Fibroblast of lung (primary cell): ENCODE results near the gene AGTR1. TPM values are rescaled to one million over a fixed set of nuclear protein-coding genes. Genes with fewer than 3 reads are reported as not detected.
A peak's percentile ranks its signal among the peaks of the same experiment; 100 is the strongest.

Source experiments
- DNase-seq, 2 donors: peaks; one replicate each; pipeline versions ENCODE4 v3.0.0 to v3.0.0-alpha.2; 2010; ENCODE audit warnings: low read depth in 2 of 2
- H2AFZ ChIP-seq: 2 replicates; pipeline ENCODE4 v1.5.1; 2012; ENCODE audit warnings: low read length, control low read depth, inconsistent platforms
- H3K27ac ChIP-seq: 2 replicates; pipeline ENCODE4 v1.5.1; 2011; ENCODE audit warnings: low read length, control low read depth; ENCODE audit not compliant: insufficient read depth
- H3K27me3 ChIP-seq: 2 replicates; pipeline ENCODE4 v1.5.1; 2011; ENCODE audit warnings: mild to moderate bottlenecking, low read length; ENCODE audit not compliant: control insufficient read depth, insufficient read depth
- H3K36me3 ChIP-seq: 2 replicates; pipeline ENCODE4 v1.5.1; 2011; ENCODE audit warnings: low read length; ENCODE audit not compliant: control insufficient read depth, insufficient read depth
- H3K4me1 ChIP-seq: 2 replicates; pipeline ENCODE4 v1.5.1; 2011; ENCODE audit warnings: low read length; ENCODE audit not compliant: control insufficient read depth, insufficient read depth; ENCODE audit errors: extremely low read depth
- H3K4me2 ChIP-seq: 2 replicates; pipeline ENCODE4 v1.5.1; 2011; ENCODE audit warnings: low read length, control low read depth; ENCODE audit not compliant: insufficient read depth; ENCODE audit errors: extremely low read depth
- H3K4me3 ChIP-seq, 4 experiments: fragments of 200-600 bp in 1 of 4; sonication (generic) in 1 of 4; replicated peaks in 1 of 4; 2 replicates each; pipeline ENCODE4 v1.5.1; 2011 to 2016; ENCODE audit warnings: low read length in 4 of 4, low read depth in 3 of 4, mild to moderate bottlenecking in 3 of 4, control low read depth in 2 of 4, inconsistent platforms in 1 of 4, mixed read lengths in 1 of 4; ENCODE audit not compliant: insufficient read depth in 1 of 4; ENCODE audit errors: control extremely low read depth in 1 of 4
- H3K79me2 ChIP-seq: 2 replicates; pipeline ENCODE4 v1.5.1; 2012; ENCODE audit warnings: mild to moderate bottlenecking, low read length, inconsistent platforms; ENCODE audit not compliant: control insufficient read depth, insufficient read depth
- H3K9ac ChIP-seq: 2 replicates; pipeline ENCODE4 v1.5.1; 2011; ENCODE audit warnings: mild to moderate bottlenecking, low read length, control low read depth; ENCODE audit not compliant: insufficient read depth
- H3K9me3 ChIP-seq: 2 replicates; pipeline ENCODE4 v1.5.1; 2012; ENCODE audit warnings: low read depth, low read length; ENCODE audit not compliant: control insufficient read depth, insufficient read depth
- H4K20me1 ChIP-seq: 2 replicates; pipeline ENCODE4 v1.5.1; 2011; ENCODE audit warnings: low read length; ENCODE audit not compliant: control insufficient read depth, insufficient read depth; ENCODE audit errors: extremely low read depth
- EZH2 ChIP-seq: IDR thresholded peaks from 2 replicates; pipeline ENCODE4 v1.5.1; 2012; ENCODE audit warnings: low read length, control low read depth, mild to moderate bottlenecking; ENCODE audit errors: missing control alignments
- polyA plus RNA-seq, 2 donors: library from polyadenylated mRNA; depleted of rRNA in 1 of 2; stranded (reverse) in 1 of 2; unstranded in 1 of 2; fragments of >200 nt; gene quantifications; 2 replicates each; pipeline ENCODE4 v1.2.1, GENCODE V29; 2011 to 2012; ENCODE audit warnings: missing spikeins in 1 of 2
- total RNA-seq: library from RNA; depleted of rRNA; stranded (reverse); fragments of >200 nt; gene quantifications from 2 replicates; pipeline ENCODE4 v1.2.1, GENCODE V29; 2014
- TF ChIP-seq, protein P1 (sequence below), 2 donors: IDR thresholded peaks in 1 of 2; conservative IDR thresholded peaks in 1 of 2; 1 replicate in 1 of 2; 2 replicates in 1 of 2; pipeline ENCODE4 v1.5.1; 2011 to 2012; ENCODE audit warnings: low read length in 2 of 2, control low read depth in 1 of 2, inconsistent platforms in 1 of 2, low read depth in 1 of 2, mild to moderate bottlenecking in 1 of 2

AGTR1 gene
- total and polyA plus RNA-seq, 2 donors (not counting 1 experiment from before 2014, with no cell fraction given) = 1.2 to 3.9 TPM

DNA sequence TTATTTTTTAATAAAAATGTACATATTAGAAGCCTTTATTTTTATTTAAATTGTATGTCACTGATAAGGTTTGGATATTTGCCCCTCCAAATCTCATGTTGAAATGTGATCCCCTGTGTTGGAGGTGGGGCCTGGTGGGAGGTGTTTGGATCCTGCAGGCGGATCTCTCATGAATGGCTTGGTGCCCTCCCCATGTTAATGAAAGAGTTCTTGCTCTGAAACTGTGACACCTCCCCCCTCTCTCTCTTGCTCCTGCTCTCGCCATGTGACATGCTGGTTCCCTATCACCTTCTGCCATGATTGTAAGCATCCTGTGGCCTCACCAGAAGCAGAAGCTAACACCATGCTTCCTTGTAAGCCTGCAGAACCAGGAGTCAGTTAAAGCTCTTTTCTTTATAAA lies 13.0 kb downstream of the AGTR1 start:
- Histone ChIP-seq H3K4me3 (no peak overlapping the region), H3K9me3 (no peaks in the 10 kb centered on the region), H3K27ac (no peak overlapping the region), H4K20me1 (no peaks in the 10 kb centered on the region), H3K4me2 (no peak overlapping the region), H3K4me1 (peaks cover 3% of the 10 kb centered on the region), H3K79me2 (no peaks in the 10 kb centered on the region), H3K36me3 (no peaks in the 10 kb centered on the region), H3K9ac (no peak overlapping the region), H3K27me3 (no peaks in the 10 kb centered on the region), H2AFZ (no peak overlapping the region)
- TF ChIP-seq EZH2 = no peak
- TF ChIP-seq, protein P1, sequence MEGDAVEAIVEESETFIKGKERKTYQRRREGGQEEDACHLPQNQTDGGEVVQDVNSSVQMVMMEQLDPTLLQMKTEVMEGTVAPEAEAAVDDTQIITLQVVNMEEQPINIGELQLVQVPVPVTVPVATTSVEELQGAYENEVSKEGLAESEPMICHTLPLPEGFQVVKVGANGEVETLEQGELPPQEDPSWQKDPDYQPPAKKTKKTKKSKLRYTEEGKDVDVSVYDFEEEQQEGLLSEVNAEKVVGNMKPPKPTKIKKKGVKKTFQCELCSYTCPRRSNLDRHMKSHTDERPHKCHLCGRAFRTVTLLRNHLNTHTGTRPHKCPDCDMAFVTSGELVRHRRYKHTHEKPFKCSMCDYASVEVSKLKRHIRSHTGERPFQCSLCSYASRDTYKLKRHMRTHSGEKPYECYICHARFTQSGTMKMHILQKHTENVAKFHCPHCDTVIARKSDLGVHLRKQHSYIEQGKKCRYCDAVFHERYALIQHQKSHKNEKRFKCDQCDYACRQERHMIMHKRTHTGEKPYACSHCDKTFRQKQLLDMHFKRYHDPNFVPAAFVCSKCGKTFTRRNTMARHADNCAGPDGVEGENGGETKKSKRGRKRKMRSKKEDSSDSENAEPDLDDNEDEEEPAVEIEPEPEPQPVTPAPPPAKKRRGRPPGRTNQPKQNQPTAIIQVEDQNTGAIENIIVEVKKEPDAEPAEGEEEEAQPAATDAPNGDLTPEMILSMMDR (conservative IDR thresholded peaks at IDR 0.05 in 1 of 2, IDR thresholded peaks at IDR 0.05 in 1 of 2; ENCODE audit: low read depth in 1 of 2, low read length in 2 of 2) = no peak
- DNase-seq = no peak

DNA sequence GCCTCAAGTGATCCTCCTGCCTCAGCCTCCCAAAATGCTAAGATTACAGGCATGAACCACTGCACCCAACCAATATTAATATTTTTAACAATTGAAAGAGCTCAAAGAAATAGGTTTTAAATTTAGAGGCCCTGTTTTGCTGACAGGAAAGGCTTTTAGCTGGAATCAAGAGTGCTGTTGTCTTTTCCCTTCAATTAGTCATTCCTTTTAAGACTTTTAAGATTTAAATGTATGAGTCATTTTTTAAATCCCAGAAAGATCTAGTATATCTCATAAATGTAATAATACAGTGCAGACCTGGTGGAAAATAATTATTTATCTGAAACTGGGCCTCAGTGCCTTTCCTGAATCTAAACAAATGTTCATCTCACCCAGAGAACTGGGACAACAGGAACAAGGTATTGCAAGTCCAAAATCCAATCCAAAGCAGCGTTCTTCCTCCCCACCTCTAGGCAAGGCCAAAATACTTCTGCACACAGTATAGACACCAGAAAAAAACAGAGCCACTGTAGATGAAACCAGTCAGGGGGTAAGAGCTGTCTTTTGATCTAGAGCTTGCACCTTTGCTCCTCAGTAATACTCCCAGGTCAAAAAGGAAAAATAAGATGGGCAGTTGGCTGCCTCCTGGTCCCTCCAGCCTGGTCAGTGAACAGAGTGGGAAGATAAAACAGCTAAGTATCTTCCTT lies 14.4 kb downstream of the AGTR1 start:
- H4K20me1 ChIP-seq = no peaks in the 10 kb centered on the region
- TF ChIP-seq EZH2 = no peak
- TF ChIP-seq, protein P1 (conservative IDR thresholded peaks at IDR 0.05 in 1 of 2, IDR thresholded peaks at IDR 0.05 in 1 of 2; ENCODE audit: low read depth in 1 of 2, low read length in 2 of 2) = no peak
- no peak overlapping the region for H3K4me3 ChIP-seq
- DNase-seq = peak in 1 of 2 donors; percentile 41
- H2AFZ ChIP-seq = no peak overlapping the region
- no peaks in the 10 kb centered on the region for H3K27me3 ChIP-seq
- no peaks in the 10 kb centered on the region for H3K36me3 ChIP-seq
- no peak overlapping the region for H3K27ac ChIP-seq
- H3K9me3 ChIP-seq = no peaks in the 10 kb centered on the region
- H3K79me2 ChIP-seq = no peaks in the 10 kb centered on the region
- no peak overlapping the region for H3K4me2 ChIP-seq
- peaks cover 3% of the 10 kb centered on the region for H3K4me1 ChIP-seq
- H3K9ac ChIP-seq = no peak overlapping the region

DNA sequence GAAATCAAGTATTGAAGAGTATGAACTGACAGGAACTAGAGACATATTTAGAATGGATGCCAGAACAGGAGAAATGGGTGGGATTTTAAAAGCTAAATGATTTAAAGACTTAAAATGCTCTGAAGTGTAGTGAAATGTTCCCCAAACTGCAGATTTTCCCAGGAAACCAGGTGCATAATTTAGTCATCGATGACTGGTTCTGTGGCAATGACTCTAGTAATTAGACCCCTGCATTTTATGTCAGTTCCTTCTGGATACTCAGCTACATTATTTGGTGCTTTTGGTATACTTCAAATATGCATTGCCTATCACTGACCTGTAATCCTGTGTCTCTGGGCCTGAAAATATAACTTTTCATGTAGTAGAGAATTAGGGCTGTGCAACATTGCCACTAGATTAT lies 16.8 kb downstream of the AGTR1 start:
- no peak for TF ChIP-seq EZH2
- TF ChIP-seq, protein P1 (conservative IDR thresholded peaks at IDR 0.05 in 1 of 2, IDR thresholded peaks at IDR 0.05 in 1 of 2; ENCODE audit: low read depth in 1 of 2, low read length in 2 of 2) = no peak
- H3K4me1 ChIP-seq = peaks cover 3% of the 10 kb centered on the region
- H2AFZ ChIP-seq = no peak overlapping the region
- no peak for DNase-seq
- no peaks in the 10 kb centered on the region for H3K36me3 ChIP-seq
- no peaks in the 10 kb centered on the region for H4K20me1 ChIP-seq
- H3K9me3 ChIP-seq = no peaks in the 10 kb centered on the region
- no peak overlapping the region for H3K27ac ChIP-seq
- H3K9ac ChIP-seq = no peak overlapping the region
- no peak overlapping the region for H3K4me3 ChIP-seq
- H3K27me3 ChIP-seq = no peaks in the 10 kb centered on the region
- no peak overlapping the region for H3K4me2 ChIP-seq
- H3K79me2 ChIP-seq = no peaks in the 10 kb centered on the region
